Endothelial cell of umbilical vein (primary cell): ENCODE data around the gene RALA.

Experiments
- CTCF ChIP-seq, 2 donors: IDR thresholded peaks; 1 replicate in 1 of 2; 2 replicates in 1 of 2; pipeline ENCODE4 v1.5.1; 2011; ENCODE audit warnings: low read length in 2 of 2, mild to moderate bottlenecking in 2 of 2, moderate library complexity in 2 of 2, control low read depth in 1 of 2, inconsistent platforms in 1 of 2, low read depth in 1 of 2; ENCODE audit not compliant: insufficient read depth in 1 of 2; ENCODE audit errors: extremely low read depth in 1 of 2
- EZH2 ChIP-seq: IDR thresholded peaks from 2 replicates; pipeline ENCODE4 v1.6.1; 2012; ENCODE audit warnings: borderline replicate concordance, low read depth, mild to moderate bottlenecking, moderate library complexity, low read length, inconsistent platforms; ENCODE audit not compliant: severe bottlenecking
- FOS ChIP-seq: IDR thresholded peaks from 2 replicates; pipeline ENCODE4 v1.6.1; 2011; ENCODE audit warnings: mild to moderate bottlenecking, low read length, moderate library complexity, borderline replicate concordance; ENCODE audit not compliant: insufficient read depth
- GATA2 ChIP-seq: IDR thresholded peaks from 2 replicates; pipeline ENCODE4 v1.7.0; 2011; ENCODE audit warnings: low read depth, mild to moderate bottlenecking, moderate library complexity, mixed read lengths, low read length; ENCODE audit not compliant: insufficient read length, insufficient read depth
- POLR2A ChIP-seq: IDR thresholded peaks from 2 replicates; pipeline ENCODE4 v1.6.1; 2012; ENCODE audit warnings: low read depth, mild to moderate bottlenecking, control low read depth, low read length
- POLR2AphosphoS5 ChIP-seq: IDR thresholded peaks from 2 replicates; pipeline ENCODE4 v1.6.1; 2012; ENCODE audit warnings: low read depth, mild to moderate bottlenecking, control low read depth, low read length, moderate library complexity; ENCODE audit not compliant: insufficient read depth

DNA sequence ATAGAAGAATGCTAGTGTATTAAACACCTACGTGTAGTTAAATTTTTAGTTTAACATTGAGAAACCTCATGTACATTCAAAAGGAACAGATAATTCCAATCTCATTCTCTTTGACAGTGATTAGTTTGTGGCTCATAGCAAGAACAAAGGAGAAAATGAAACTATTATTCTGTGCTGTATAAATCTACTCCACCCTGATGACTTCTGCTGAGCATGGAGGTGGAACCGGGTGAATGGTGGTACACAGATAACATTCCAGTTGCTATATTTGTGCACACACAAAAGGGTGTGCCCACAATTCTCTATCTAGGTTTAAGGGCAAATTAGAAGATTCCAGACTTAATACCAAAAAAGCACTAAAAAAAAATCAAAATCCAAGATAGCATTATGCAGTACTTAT, 17.0 kb upstream of the RALA start:
- TF ChIP-seq POLR2A (no peak), CTCF (IDR thresholded peaks at IDR 0.05; ENCODE audit: extremely low read depth in 1 of 2, insufficient read depth in 1 of 2, low read depth in 1 of 2, low read length in 2 of 2) (no peak), POLR2AphosphoS5 (no peak), FOS (no peak), EZH2 (no peak), GATA2 (no peak)
